SU-DHL-6 (cell line): ENCODE results near the gene RNASE4.

Experiments used
- H2AFZ ChIP-seq: fragments of 200-600 bp; sonication (generic); 2 replicates; pipeline ENCODE4 v1.6.1; 2014; ENCODE audit warnings: low read depth, mild to moderate bottlenecking, moderate library complexity, mixed read lengths, antibody characterized with exemption, low read length; ENCODE audit not compliant: severe bottlenecking
- H3F3A ChIP-seq: fragments of 200-600 bp; shearing (Covaris generic); 2 replicates; pipeline ENCODE4 v1.6.0; 2016; ENCODE audit warnings: antibody characterized with exemption, mild to moderate bottlenecking; ENCODE audit not compliant: insufficient read depth
- H3K27ac ChIP-seq: fragments of 200-600 bp; sonication (generic); 2 replicates; pipeline ENCODE4 v1.5.1; 2016; ENCODE audit warnings: low read depth, mild to moderate bottlenecking, low read length, moderate library complexity, mixed read lengths
- H3K27me3 ChIP-seq: fragments of 200-600 bp; sonication (generic), shearing (Covaris generic); 2 replicates; pipeline ENCODE4 v1.6.0; 2014; ENCODE audit warnings: mild to moderate bottlenecking, low read length
- H3K36me3 ChIP-seq: fragments of 200-600 bp; sonication (generic); 2 replicates; pipeline ENCODE4 v1.6.1; 2014; ENCODE audit warnings: mild to moderate bottlenecking, low read length, mixed read lengths
- H3K4me2 ChIP-seq: fragments of 300-600, 200-600 bp; shearing (Covaris generic), sonication (generic); 2 replicates; pipeline ENCODE4 v1.6.0; 2014; ENCODE audit warnings: low read length, low read depth, mild to moderate bottlenecking; ENCODE audit not compliant: poor library complexity, severe bottlenecking
- H3K4me3 ChIP-seq: fragments of 200-600 bp; sonication (generic); 2 replicates; pipeline ENCODE4 v1.5.1; 2014; ENCODE audit warnings: antibody characterized with exemption, low read length, mild to moderate bottlenecking, mixed read lengths; ENCODE audit not compliant: insufficient read depth, poor library complexity, severe bottlenecking
- H3K79me2 ChIP-seq: fragments of 200-600 bp; sonication (generic); 2 replicates; pipeline ENCODE4 v1.6.1; 2014; ENCODE audit warnings: mild to moderate bottlenecking, low read length, moderate library complexity; ENCODE audit not compliant: insufficient read depth
- H3K9ac ChIP-seq: fragments of 200-600 bp; sonication (generic); 2 replicates; pipeline ENCODE4 v1.7.0; 2014; ENCODE audit warnings: mild to moderate bottlenecking, low read length
- H3K9me2 ChIP-seq: fragments of 200-600 bp; sonication (generic); replicated peaks from 2 replicates; pipeline ENCODE4 v1.6.1; 2014; ENCODE audit warnings: low read length; ENCODE audit not compliant: insufficient read depth
- H3K9me3 ChIP-seq: fragments of 200-600 bp; sonication (generic); 2 replicates; pipeline ENCODE4 v1.6.1; 2014; ENCODE audit warnings: low read length, mixed read lengths; ENCODE audit not compliant: insufficient read depth
- H4K20me1 ChIP-seq: fragments of 200-600 bp; sonication (generic); 2 replicates; pipeline ENCODE4 v1.6.1; 2014; ENCODE audit warnings: low read depth, mild to moderate bottlenecking, antibody characterized with exemption, low read length, moderate library complexity, mixed read lengths
- CTCF ChIP-seq: fragments of 200-600 bp; sonication (generic); IDR thresholded peaks from one replicate; pipeline ENCODE4 v1.5.1; 2017; ENCODE audit warnings: antibody characterized with exemption, mild to moderate bottlenecking, low read length, moderate library complexity; ENCODE audit not compliant: insufficient read depth, poor library complexity, severe bottlenecking
- EZH2phosphoT487 ChIP-seq: fragments of 200-600 bp; sonication (generic), shearing (Covaris generic); conservative IDR thresholded peaks from 2 replicates; pipeline ENCODE4 v1.6.1; 2018; ENCODE audit warnings: mild to moderate bottlenecking, antibody characterized with exemption, low read length, moderate library complexity, mixed read lengths

Gene RNASE4

DNA sequence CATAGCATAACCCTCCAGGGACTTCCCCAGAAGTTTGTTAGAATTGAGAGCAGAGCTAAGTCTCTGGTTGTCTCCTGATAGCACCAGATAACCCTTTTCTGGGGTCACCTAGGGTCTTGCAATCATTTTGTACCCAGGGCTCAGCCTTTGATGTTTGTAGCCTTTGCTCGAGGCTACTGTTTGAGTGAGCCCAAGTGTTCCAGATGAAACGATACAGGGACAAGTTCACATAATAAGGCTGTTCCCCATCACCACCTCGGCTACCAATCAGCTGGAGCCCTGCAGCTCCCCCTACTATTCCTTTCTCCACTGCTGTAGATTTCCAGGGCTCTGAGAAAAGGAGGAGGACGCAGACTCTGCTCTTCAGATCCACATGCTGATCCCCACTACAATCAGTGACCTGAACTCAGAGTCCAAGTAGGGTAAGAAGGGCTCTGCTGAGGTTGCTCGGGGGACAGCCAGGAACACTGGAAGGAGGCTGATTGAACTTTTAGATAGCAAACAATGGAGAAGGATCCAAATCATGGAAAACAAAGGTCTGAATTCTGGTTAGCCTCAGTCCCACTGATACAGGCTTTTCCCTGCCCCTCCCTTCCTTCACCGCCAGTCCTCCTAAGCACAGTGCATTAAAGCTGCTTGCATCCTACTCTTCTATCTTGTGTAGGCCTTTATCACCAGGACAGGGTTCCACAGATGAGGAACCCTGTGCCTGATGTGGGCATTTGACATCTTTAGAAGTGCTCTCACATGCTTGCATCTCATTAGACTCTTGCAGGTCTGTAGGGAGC lies 61.4 kb downstream of the RNASE4 start, which contains the start of gene EDDM3A:
EDDM3A (plus strand) TSS at position 317 of the 788 bp plus-strand sequence. CDS start 1,694 bp downstream, outside the sequence.
- no peak within 1 kb of the TSS for H3K4me2 ChIP-seq
- no peaks in the 10 kb centered on the region for H3F3A ChIP-seq
- H3K9me3 ChIP-seq: no peaks in the 10 kb centered on the region
- no peak within 1 kb of the TSS for H3K9ac ChIP-seq
- no peak within 1 kb of the TSS for H3K27ac ChIP-seq
- no peaks in the 10 kb centered on the region for H3K27me3 ChIP-seq
- TF ChIP-seq EZH2phosphoT487: no peak
- TF ChIP-seq CTCF: no peak
- no peaks in the 10 kb centered on the region for H3K9me2 ChIP-seq
- no peaks in the 10 kb centered on the region for H4K20me1 ChIP-seq
- no peaks in the 10 kb centered on the region for H3K36me3 ChIP-seq
- H2AFZ ChIP-seq: no peak within 1 kb of the TSS
- H3K79me2 ChIP-seq: no peaks in the 10 kb centered on the region
- H3K4me3 ChIP-seq: no peak within 1 kb of the TSS

DNA sequence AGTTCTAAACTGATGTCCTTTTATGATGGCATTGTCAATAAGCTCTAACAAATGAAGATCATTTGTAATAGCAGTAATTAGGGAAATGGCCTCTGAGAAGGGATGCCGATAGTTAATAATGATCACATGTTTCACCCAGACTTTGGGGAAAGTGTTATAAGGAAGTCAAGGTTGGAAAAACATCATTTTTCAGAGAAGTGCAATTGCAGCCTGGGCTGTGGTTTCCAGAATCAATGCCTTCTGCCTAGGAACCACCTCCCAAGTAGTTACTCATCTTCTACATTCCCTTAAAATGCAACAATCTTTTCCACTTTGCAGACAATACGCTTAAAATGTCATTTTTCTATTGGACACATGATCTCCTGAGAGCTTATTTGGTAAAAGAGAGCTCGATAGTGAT lies 62.2 kb downstream of the RNASE4 start:
- no peak overlapping the region for H3K4me2 ChIP-seq
- TF ChIP-seq CTCF (no peak), EZH2phosphoT487 (no peak)
- no peaks in the 10 kb centered on the region for H3K27me3 ChIP-seq
- no peak overlapping the region for H3K27ac ChIP-seq
- no peaks in the 10 kb centered on the region for H3F3A ChIP-seq
- H3K79me2 ChIP-seq: no peaks in the 10 kb centered on the region
- H3K9me3 ChIP-seq: peaks cover 1% of the 10 kb centered on the region; the same call in 1 of the 2 replicates
- H3K9ac ChIP-seq: no peak overlapping the region
- H3K36me3 ChIP-seq: no peaks in the 10 kb centered on the region
- H4K20me1 ChIP-seq: no peaks in the 10 kb centered on the region
- no peaks in the 10 kb centered on the region for H3K9me2 ChIP-seq
- no peak overlapping the region for H2AFZ ChIP-seq
- no peak overlapping the region for H3K4me3 ChIP-seq

DNA sequence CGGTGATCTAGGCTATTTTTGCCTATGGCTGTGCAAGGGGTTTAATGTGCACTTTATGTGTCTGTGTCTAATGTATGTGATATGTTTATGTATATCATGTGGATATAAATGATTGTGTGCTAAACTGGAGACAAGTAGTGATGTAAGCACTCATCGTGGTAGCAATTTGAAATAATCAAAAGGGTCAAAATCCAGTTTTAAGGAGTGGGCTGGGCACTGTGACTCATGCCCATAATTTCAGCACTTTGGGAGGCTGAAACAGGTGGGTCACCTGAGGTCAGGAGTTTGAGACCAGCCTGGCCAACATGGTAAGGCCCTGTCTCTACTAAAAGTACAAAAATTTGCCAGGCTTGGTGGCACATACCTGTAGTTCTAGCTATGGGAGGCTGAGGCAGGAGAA lies 64.1 kb downstream of the RNASE4 start:
- H3K79me2 ChIP-seq: no peaks in the 10 kb centered on the region
- H3K27me3 ChIP-seq: no peaks in the 10 kb centered on the region
- H3F3A ChIP-seq: no peaks in the 10 kb centered on the region
- no peak overlapping the region for H3K4me3 ChIP-seq
- no peaks in the 10 kb centered on the region for H3K9me2 ChIP-seq
- TF ChIP-seq CTCF (no peak), EZH2phosphoT487 (no peak)
- H3K36me3 ChIP-seq: 0 out of 2 replicates have a peak, but pooled peaks cover 3% of the 10 kb centered on the region
- no peak overlapping the region for H3K27ac ChIP-seq
- H2AFZ ChIP-seq: no peak overlapping the region
- H3K9me3 ChIP-seq: peaks cover 18% of the 10 kb centered on the region; the same call in 1 of the 2 replicates
- no peaks in the 10 kb centered on the region for H4K20me1 ChIP-seq
- H3K9ac ChIP-seq: no peak overlapping the region
- H3K4me2 ChIP-seq: no peak overlapping the region
